RWPE2 (cell line): ENCODE data around the gene BDH1.

Experiments
- ATAC-seq: fragments of 200-7000 bp; cut with Tn5 transposase; 3 replicates; pipeline ENCODE4 v1.9.1; 2021; ENCODE audit warnings: low read depth
- DNase-seq: peaks from one replicate; pipeline ENCODE4 v3.0.0-alpha.2; 2020; ENCODE audit warnings: low spot score
- H3K27ac ChIP-seq: fragments of 450-650 bp; 2 replicates; pipeline ENCODE4 v1.5.1; 2017; ENCODE audit warnings: mild to moderate bottlenecking; ENCODE audit not compliant: poor library complexity, severe bottlenecking
- H3K27me3 ChIP-seq: fragments of 250-450 bp; sonication (Bioruptor Pico); 2 replicates; pipeline ENCODE4 v1.5.1; 2021; ENCODE audit warnings: mild to moderate bottlenecking, moderate library complexity; ENCODE audit not compliant: insufficient read depth, poor library complexity, severe bottlenecking
- H3K36me3 ChIP-seq: fragments of 250-450 bp; sonication (Bioruptor Pico); 2 replicates; pipeline ENCODE4 v1.5.1; 2020; ENCODE audit warnings: low read depth, mild to moderate bottlenecking, moderate library complexity
- H3K4me1 ChIP-seq: fragments of 250-450 bp; sonication (Bioruptor Pico); 2 replicates; pipeline ENCODE4 v1.5.1; 2021; ENCODE audit warnings: mild to moderate bottlenecking, moderate library complexity; ENCODE audit not compliant: insufficient read depth, poor library complexity, severe bottlenecking
- H3K4me3 ChIP-seq: fragments of 250-450 bp; sonication (Bioruptor Pico); 2 replicates; pipeline ENCODE4 v1.5.1; 2021; ENCODE audit warnings: mild to moderate bottlenecking, moderate library complexity; ENCODE audit not compliant: severe bottlenecking
- H3K9me3 ChIP-seq: fragments of 250-450 bp; sonication (Bioruptor Pico); 2 replicates; pipeline ENCODE4 v1.5.1; 2021; ENCODE audit warnings: mild to moderate bottlenecking, moderate library complexity; ENCODE audit not compliant: severe bottlenecking
- TF ChIP-seq, protein P1 (sequence below): fragments of 450-650 bp; IDR thresholded peaks from one replicate; pipeline ENCODE4 v1.5.1; 2017; ENCODE audit warnings: mild to moderate bottlenecking, moderate library complexity; ENCODE audit not compliant: poor library complexity, severe bottlenecking

BDH1 gene

GRCh38 chr3:197545571-197545970 lies 10.2 kb downstream of the BDH1 start:
- Histone ChIP-seq H3K9me3 (no peaks in the 10 kb centered on the region), H3K27me3 (no peaks in the 10 kb centered on the region), H3K27ac (no peak overlapping the region), H3K4me3 (no peak overlapping the region), H3K4me1 (no peaks in the 10 kb centered on the region), H3K36me3 (0 out of 2 replicates have a peak, but pooled peaks cover 4% of the 10 kb centered on the region)
- no peak for DNase-seq
- ATAC-seq = no peak
- TF ChIP-seq, protein P1, sequence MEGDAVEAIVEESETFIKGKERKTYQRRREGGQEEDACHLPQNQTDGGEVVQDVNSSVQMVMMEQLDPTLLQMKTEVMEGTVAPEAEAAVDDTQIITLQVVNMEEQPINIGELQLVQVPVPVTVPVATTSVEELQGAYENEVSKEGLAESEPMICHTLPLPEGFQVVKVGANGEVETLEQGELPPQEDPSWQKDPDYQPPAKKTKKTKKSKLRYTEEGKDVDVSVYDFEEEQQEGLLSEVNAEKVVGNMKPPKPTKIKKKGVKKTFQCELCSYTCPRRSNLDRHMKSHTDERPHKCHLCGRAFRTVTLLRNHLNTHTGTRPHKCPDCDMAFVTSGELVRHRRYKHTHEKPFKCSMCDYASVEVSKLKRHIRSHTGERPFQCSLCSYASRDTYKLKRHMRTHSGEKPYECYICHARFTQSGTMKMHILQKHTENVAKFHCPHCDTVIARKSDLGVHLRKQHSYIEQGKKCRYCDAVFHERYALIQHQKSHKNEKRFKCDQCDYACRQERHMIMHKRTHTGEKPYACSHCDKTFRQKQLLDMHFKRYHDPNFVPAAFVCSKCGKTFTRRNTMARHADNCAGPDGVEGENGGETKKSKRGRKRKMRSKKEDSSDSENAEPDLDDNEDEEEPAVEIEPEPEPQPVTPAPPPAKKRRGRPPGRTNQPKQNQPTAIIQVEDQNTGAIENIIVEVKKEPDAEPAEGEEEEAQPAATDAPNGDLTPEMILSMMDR = no peak

GRCh38 chr3:197545101-197545500 lies 10.7 kb downstream of the BDH1 start:
- peaks cover 4% of the 10 kb centered on the region for H3K4me1 ChIP-seq
- DNase-seq (no peak), ATAC-seq (no peak)
- H3K4me3 ChIP-seq = no peak overlapping the region
- TF ChIP-seq, protein P1 = no peak
- 0 out of 2 replicates have a peak, but pooled peaks cover 4% of the 10 kb centered on the region for H3K36me3 ChIP-seq
- H3K27me3 ChIP-seq = no peaks in the 10 kb centered on the region
- H3K27ac ChIP-seq = no peak overlapping the region
- no peaks in the 10 kb centered on the region for H3K9me3 ChIP-seq

- no peak overlapping the region for H3K4me3 ChIP-seq
- H3K4me1 ChIP-seq = peaks cover 16% of the 10 kb centered on the region
- no peak overlapping the region for H3K27ac ChIP-seq
- peaks cover 4% of the 10 kb centered on the region; the same call in 1 of the 2 replicates for H3K36me3 ChIP-seq
- ATAC-seq (no peak), DNase-seq (no peak)
- TF ChIP-seq, protein P1 = no peak
- no peaks in the 10 kb centered on the region for H3K9me3 ChIP-seq
- no peaks in the 10 kb centered on the region for H3K27me3 ChIP-seq
Measured at GRCh38 chr3:197542741-197543454, 12.9 kb downstream of the BDH1 start.

DNA sequence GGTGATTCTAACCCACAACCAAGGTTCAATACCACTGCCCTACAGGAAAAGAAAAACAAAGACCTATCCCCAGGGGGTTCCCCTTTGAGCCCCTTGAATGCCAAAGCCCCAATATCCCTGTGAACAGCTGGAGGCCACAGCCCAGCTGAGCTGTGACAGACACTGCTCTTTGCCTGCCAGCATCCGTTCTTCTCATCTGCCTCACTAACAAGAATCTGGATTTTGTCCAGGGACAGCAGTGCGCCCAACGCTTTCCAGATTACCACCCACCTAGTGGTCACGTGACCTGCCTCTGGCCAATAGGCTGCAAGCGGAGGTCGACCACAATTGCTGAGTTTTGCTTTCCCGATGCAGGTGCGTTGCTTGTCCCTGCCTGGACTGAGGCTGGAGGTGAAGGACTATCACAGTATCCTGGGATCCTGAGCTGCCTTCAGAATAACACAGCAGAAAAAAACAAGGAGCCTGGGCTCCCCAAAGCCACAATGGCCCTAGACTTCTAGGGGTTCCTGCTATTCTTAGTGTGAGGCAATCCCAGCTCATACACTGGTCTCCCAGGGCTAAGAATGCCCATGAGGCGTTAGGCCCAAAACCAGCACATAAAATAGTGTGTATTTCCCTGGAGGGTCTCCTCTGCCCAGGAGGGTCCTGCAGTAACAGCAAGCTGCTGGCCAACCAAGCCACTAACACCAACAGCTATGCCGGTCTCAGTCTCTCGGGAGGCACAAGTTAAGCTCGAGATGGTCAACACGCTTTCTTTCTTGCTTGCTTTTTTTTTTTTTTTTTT lies 13.8 kb downstream of the BDH1 start:
- peaks cover 4% of the 10 kb centered on the region; the same call in 1 of the 2 replicates for H3K36me3 ChIP-seq
- DNase-seq (no peak), ATAC-seq (no peak)
- no peaks in the 10 kb centered on the region for H3K27me3 ChIP-seq
- H3K9me3 ChIP-seq = no peaks in the 10 kb centered on the region
- TF ChIP-seq, protein P1 = no peak
- H3K4me1 ChIP-seq = peaks cover 16% of the 10 kb centered on the region
- H3K4me3 ChIP-seq = no peak overlapping the region
- no peak overlapping the region for H3K27ac ChIP-seq
